Lower leg skin (tissue), 3 donors: ENCODE results near the gene GRM7.

Experiments used
- CTCF ChIP-seq, 3 donors: fragments of 450-650 bp; IDR thresholded peaks; one replicate each; pipeline ENCODE4 v1.5.1; 2016; ENCODE audit warnings: antibody characterized with exemption in 3 of 3, mild to moderate bottlenecking in 3 of 3, moderate library complexity in 2 of 3
- POLR2A ChIP-seq, 2 donors: fragments of 450-650 bp; IDR thresholded peaks; one replicate each; pipeline ENCODE4 v1.6.1; 2016 to 2017; ENCODE audit warnings: antibody characterized with exemption in 2 of 2, mild to moderate bottlenecking in 1 of 2, moderate library complexity in 1 of 2

GRCh38 chr3:7620401-7620800, 759.5 kb downstream of the GRM7 start:
- no peak for TF ChIP-seq CTCF (IDR thresholded peaks at IDR 0.05)
- TF ChIP-seq POLR2A (IDR thresholded peaks at IDR 0.05) = no peak
